ENCODE data around the gene TIPIN. TPM values are rescaled to one million over a fixed set of nuclear protein-coding genes. Genes with fewer than 3 reads are reported as not detected.
"Not testable (repeated sequence)": the region's sequence is repeated elsewhere in the genome, so short reads cannot be mapped to it uniquely, and the experiment has no call there.

TIPIN gene
- total RNA-seq, 1 donor from 2014 or later = 14.3 TPM

DNA sequence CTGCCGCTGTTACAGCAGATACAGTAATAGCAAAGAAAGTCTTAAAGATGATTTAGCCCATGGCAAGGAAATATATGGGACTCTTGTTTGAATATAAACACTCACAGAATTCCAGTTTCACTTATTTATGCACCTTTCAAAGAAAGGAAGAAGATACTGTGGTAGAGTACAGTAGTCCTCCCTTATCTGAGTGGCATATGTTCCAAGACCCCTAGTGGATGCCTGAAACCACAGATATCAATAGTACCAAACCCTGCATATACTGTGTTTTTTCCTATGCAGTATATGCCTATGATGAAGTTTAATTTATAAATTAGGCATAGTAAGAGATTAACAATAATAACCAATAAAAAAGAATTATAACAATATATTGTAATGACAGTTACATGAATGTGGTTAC is 38.4 kb upstream of the TIPIN start:
- Mint-ChIP-seq H3K27ac (no peak overlapping the region), H3K4me3 (no peak overlapping the region), H3K27me3 (no peaks in the 10 kb centered on the region), H3K9me3 (no peaks in the 10 kb centered on the region), H3K4me1 (ENCODE audit: unreplicated experiment) (peaks cover 3% of the 10 kb centered on the region), H3K36me3 (peaks cover 16% of the 10 kb centered on the region)
- DNase-seq (ENCODE audit: extremely low spot score, unreplicated experiment) = no peak
- TF ChIP-seq, protein P1, sequence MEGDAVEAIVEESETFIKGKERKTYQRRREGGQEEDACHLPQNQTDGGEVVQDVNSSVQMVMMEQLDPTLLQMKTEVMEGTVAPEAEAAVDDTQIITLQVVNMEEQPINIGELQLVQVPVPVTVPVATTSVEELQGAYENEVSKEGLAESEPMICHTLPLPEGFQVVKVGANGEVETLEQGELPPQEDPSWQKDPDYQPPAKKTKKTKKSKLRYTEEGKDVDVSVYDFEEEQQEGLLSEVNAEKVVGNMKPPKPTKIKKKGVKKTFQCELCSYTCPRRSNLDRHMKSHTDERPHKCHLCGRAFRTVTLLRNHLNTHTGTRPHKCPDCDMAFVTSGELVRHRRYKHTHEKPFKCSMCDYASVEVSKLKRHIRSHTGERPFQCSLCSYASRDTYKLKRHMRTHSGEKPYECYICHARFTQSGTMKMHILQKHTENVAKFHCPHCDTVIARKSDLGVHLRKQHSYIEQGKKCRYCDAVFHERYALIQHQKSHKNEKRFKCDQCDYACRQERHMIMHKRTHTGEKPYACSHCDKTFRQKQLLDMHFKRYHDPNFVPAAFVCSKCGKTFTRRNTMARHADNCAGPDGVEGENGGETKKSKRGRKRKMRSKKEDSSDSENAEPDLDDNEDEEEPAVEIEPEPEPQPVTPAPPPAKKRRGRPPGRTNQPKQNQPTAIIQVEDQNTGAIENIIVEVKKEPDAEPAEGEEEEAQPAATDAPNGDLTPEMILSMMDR (conservative IDR thresholded peaks at IDR 0.05) = no peak

DNA sequence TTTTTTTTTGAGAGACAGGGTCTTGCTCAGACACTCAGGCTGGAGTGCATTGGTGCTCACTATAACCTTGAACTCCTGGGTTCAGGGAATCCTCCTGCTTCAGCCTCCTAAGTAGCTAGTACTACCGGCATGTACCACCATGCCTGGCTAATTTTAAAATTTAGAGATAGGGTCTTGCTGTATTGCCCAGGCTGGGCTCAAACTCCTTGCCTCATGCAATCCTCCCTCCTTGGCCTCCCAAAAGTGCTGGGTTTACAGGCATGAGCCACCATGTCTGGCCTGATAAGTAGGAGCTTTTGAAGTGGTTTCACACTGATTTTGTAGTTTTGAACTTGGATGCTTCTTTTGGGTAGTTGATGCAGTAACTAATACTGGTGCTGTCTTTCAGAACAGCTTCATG is 38.0 kb upstream of the TIPIN start:
- Mint-ChIP-seq H3K4me3 (no peak overlapping the region), H3K4me1 (ENCODE audit: unreplicated experiment) (peaks cover 5% of the 10 kb centered on the region), H3K27ac (no peak overlapping the region), H3K36me3 (peaks cover 16% of the 10 kb centered on the region), H3K27me3 (no peaks in the 10 kb centered on the region), H3K9me3 (no peaks in the 10 kb centered on the region)
- DNase-seq (ENCODE audit: extremely low spot score, unreplicated experiment) = no peak
- TF ChIP-seq, protein P1 (conservative IDR thresholded peaks at IDR 0.05) = no peak

DNA sequence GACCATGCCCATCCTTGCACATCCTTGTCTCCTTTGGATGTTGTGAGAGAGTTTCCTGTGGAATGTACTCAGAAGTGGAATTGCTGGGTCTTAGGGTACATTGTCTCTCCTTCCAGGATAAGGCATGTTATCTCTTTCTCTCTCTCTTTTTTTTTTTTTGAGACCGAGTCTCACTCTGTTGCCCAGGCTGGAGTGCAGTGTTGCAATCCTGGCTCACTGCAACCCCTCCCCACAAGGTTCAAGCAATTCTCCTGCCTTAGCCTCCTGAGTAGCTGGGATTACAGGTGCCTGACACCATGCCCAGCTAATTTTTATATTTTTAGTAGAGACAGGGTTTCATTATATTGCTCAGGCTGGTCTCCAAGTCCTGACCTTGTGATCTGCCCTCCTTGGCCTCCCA is 36.6 kb upstream of the TIPIN start:
- H3K36me3 Mint-ChIP-seq = peaks cover 16% of the 10 kb centered on the region
- H3K27ac Mint-ChIP-seq; DNase-seq (ENCODE audit: extremely low spot score, unreplicated experiment); H3K9me3 Mint-ChIP-seq; H3K4me3 Mint-ChIP-seq; H3K27me3 Mint-ChIP-seq; H3K4me1 Mint-ChIP-seq (ENCODE audit: unreplicated experiment): not testable (repeated sequence)

DNA sequence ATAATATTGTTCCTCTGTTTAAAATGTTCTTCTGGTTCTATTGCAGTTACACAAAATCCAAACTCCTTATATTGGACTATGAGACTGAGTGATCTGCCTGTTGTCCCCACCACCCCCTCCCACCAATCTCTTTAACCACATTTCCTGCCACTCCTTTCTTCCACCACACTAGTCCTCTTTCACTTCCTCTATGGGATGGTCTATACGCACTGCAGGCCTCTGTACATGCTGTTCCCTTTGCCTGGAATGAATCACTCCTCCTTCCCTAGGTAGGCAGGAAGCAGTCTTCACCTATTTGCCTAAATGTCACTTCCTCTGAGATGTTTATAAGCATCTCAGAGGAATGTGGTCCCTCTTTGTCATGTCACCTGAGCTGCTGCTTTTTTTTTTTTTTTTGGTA is 34.2 kb upstream of the TIPIN start:
- H3K27ac Mint-ChIP-seq = peak overlapping the region; percentile 3
- peaks cover 15% of the 10 kb centered on the region for H3K4me1 Mint-ChIP-seq (ENCODE audit: unreplicated experiment)
- no peak for DNase-seq (ENCODE audit: extremely low spot score, unreplicated experiment)
- H3K36me3 Mint-ChIP-seq = peaks cover 10% of the 10 kb centered on the region
- TF ChIP-seq, protein P1 (conservative IDR thresholded peaks at IDR 0.05) = no peak
- no peaks in the 10 kb centered on the region for H3K9me3 Mint-ChIP-seq
- H3K27me3 Mint-ChIP-seq = no peaks in the 10 kb centered on the region
- H3K4me3 Mint-ChIP-seq = no peak overlapping the region

DNA sequence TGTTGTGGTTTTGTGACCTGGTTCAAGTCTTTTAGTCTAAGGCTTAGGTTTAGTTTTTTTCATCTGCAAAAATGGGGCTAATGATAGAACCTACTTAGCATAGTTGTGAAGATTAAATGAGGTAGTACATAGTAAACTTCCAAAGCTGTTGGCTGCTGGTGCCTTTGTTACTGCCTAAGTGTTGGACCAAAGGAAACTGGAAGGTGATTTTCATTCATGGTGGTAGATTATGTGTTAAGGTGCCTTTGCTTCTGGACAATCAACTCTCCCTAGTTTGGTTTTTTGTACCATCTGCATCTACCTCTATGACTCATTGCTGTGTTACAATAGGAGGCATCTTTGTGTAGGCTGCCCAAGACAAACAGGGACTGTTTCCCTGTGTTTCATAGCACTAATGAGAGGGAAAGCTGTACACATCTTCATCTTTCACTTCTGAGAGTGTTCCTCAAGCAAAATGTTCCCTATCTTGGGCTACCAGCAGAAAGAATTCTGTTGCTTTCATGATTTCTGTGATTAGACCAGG is 33.4 kb upstream of the TIPIN start:
- DNase-seq (ENCODE audit: extremely low spot score, unreplicated experiment) = no peak
- no peak overlapping the region for H3K27ac Mint-ChIP-seq
- H3K4me1 Mint-ChIP-seq (ENCODE audit: unreplicated experiment) = peaks cover 15% of the 10 kb centered on the region
- H3K36me3 Mint-ChIP-seq = peaks cover 10% of the 10 kb centered on the region
- TF ChIP-seq, protein P1 (conservative IDR thresholded peaks at IDR 0.05) = no peak
- no peaks in the 10 kb centered on the region for H3K9me3 Mint-ChIP-seq
- peak overlapping the region; percentile 30 for H3K4me3 Mint-ChIP-seq
- no peaks in the 10 kb centered on the region for H3K27me3 Mint-ChIP-seq

DNA sequence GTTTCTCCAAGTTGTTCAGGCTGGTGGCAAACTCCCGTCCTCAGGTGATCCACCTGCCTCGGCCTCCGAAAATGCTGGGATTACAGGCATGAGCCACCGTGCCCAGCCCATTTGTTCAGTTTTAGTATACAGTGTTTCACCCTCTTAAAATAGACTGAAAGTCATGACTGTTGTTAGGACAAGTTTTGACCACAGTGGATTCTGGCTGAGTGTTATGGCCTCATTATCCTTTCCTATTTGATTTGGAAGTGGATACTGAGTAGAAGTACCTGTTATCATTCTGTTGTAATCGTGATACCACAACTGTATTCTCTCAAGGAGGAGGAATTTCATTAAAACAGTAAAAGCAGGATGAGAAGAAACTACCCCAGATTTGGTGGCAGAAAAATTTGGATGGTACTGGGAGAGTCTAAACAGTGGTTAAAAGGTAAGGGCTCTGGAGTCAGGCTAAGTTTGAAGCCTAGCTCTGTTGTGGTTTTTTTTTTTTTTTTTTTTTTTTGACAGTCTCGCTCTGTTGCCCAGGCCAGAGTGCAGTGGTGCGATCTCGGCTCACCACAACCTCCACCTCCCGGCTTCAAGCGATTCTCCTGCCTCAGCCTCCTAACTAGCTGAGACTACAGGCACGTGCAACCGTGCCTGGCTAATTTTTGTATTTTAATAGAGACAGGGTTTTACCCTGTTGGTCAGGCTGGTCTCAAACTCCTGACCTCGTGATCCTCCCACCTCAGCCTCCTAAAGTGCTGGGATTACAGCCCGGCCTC is 32.8 kb upstream of the TIPIN start:
- Mint-ChIP-seq H3K9me3 (no peaks in the 10 kb centered on the region), H3K4me3 (peak overlapping the region; percentile 91), H3K27ac (no peak overlapping the region), H3K4me1 (ENCODE audit: unreplicated experiment) (peaks cover 15% of the 10 kb centered on the region), H3K27me3 (no peaks in the 10 kb centered on the region), H3K36me3 (peaks cover 10% of the 10 kb centered on the region)
- TF ChIP-seq, protein P1 (conservative IDR thresholded peaks at IDR 0.05) = no peak
- DNase-seq (ENCODE audit: extremely low spot score, unreplicated experiment) = no peak

Measured in type B pancreatic cell (in vitro differentiated cells).